ENCODE data around the gene FASTKD2.

DNA sequence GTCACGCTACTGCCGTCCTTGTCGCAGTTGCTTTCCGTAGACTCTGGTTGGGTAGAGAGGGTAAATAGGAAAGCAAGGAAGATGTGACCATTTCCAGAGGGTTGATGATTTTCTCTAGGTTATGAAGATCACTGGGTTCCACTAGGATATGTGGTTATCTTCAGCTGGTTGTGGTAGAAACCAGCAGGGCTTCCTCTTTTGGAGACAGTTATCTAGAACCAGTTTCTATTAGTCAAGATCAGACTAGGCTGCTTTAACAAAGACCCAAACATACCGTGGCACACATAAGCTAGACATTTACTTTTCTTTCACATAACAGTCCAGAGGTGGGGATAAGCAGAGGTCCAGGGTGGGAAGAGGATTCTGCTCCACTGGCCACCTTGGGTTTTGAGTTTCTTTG, 59.6 kb downstream of the FASTKD2 start:
- TF ChIP-seq YY1 (IDR thresholded peaks at IDR 0.05; ENCODE audit: insufficient read depth, insufficient read length) = no peak
- TF ChIP-seq ZNF274 (IDR thresholded peaks at IDR 0.05; ENCODE audit: low read depth, low read length) = no peak
- TF ChIP-seq SUZ12 (IDR thresholded peaks at IDR 0.05; ENCODE audit: extremely low read depth, insufficient read depth, insufficient read length) = no peak
